ENCODE measurements around the gene VWC2L.

Gene VWC2L

GRCh38 chr2:214469728-214470127 lies 58.9 kb downstream of the VWC2L start:
- no peaks in the 10 kb centered on the region for H3K9me3 ChIP-seq (ENCODE audit: control insufficient read depth, low read length)
- no peaks in the 10 kb centered on the region for H3K36me3 ChIP-seq (ENCODE audit: control insufficient read depth, insufficient read depth, low read length)
- WGBS, 2 experiments (ENCODE audit: insufficient coverage in 2 of 2) = no CpG with 5 or more reads among the region's 3 CpGs
- H3K4me1 ChIP-seq (ENCODE audit: control insufficient read depth, insufficient read depth, low read length, poor library complexity, severe bottlenecking) = peaks cover 4% of the 10 kb centered on the region
- no peak overlapping the region for H3K27ac ChIP-seq (ENCODE audit: low read depth, low read length, severe bottlenecking)
- no peak overlapping the region for H3K4me3 ChIP-seq (ENCODE audit: extremely low read depth, insufficient read depth, low read length, poor library complexity, severe bottlenecking)

GRCh38 chr2:214471382-214471781 lies 60.5 kb downstream of the VWC2L start:
- Histone ChIP-seq H3K9me3 (ENCODE audit: control insufficient read depth, low read length) (no peaks in the 10 kb centered on the region), H3K36me3 (ENCODE audit: control insufficient read depth, insufficient read depth, low read length) (no peaks in the 10 kb centered on the region), H3K4me1 (ENCODE audit: control insufficient read depth, insufficient read depth, low read length, poor library complexity, severe bottlenecking) (no peaks in the 10 kb centered on the region), H3K4me3 (ENCODE audit: extremely low read depth, insufficient read depth, low read length, poor library complexity, severe bottlenecking) (no peak overlapping the region), H3K27ac (ENCODE audit: low read depth, low read length, severe bottlenecking) (no peak overlapping the region)
- no CpG with 5 or more reads among the region's 1 CpG for WGBS, 2 experiments (ENCODE audit: insufficient coverage in 2 of 2)

GRCh38 chr2:214471990-214472389 lies 61.1 kb downstream of the VWC2L start:
- Histone ChIP-seq H3K4me3 (ENCODE audit: extremely low read depth, insufficient read depth, low read length, poor library complexity, severe bottlenecking) (no peak overlapping the region), H3K36me3 (ENCODE audit: control insufficient read depth, insufficient read depth, low read length) (no peaks in the 10 kb centered on the region), H3K9me3 (ENCODE audit: control insufficient read depth, low read length) (no peaks in the 10 kb centered on the region), H3K27ac (ENCODE audit: low read depth, low read length, severe bottlenecking) (no peak overlapping the region), H3K4me1 (ENCODE audit: control insufficient read depth, insufficient read depth, low read length, poor library complexity, severe bottlenecking) (no peaks in the 10 kb centered on the region)
- WGBS, 2 experiments (ENCODE audit: insufficient coverage in 2 of 2) = no CpG with 5 or more reads among the region's 1 CpG

GRCh38 chr2:214477305-214477704 lies 66.5 kb downstream of the VWC2L start:
- H3K4me3 ChIP-seq (ENCODE audit: extremely low read depth, insufficient read depth, low read length, poor library complexity, severe bottlenecking) = no peak overlapping the region
- H3K36me3 ChIP-seq (ENCODE audit: control insufficient read depth, insufficient read depth, low read length) = no peaks in the 10 kb centered on the region
- no peak overlapping the region for H3K27ac ChIP-seq (ENCODE audit: low read depth, low read length, severe bottlenecking)
- no peaks in the 10 kb centered on the region for H3K4me1 ChIP-seq (ENCODE audit: control insufficient read depth, insufficient read depth, low read length, poor library complexity, severe bottlenecking)
- no peaks in the 10 kb centered on the region for H3K9me3 ChIP-seq (ENCODE audit: control insufficient read depth, low read length)
- WGBS, 2 experiments (ENCODE audit: insufficient coverage in 2 of 2) = 80 to 81% methylated on average over 1 to 2 of the region's 2 CpGs

- Histone ChIP-seq H3K9me3 (ENCODE audit: control insufficient read depth, low read length) (no peaks in the 10 kb centered on the region), H3K36me3 (ENCODE audit: control insufficient read depth, insufficient read depth, low read length) (no peaks in the 10 kb centered on the region), H3K27ac (ENCODE audit: low read depth, low read length, severe bottlenecking) (peak overlapping the region; percentile 12), H3K4me3 (ENCODE audit: extremely low read depth, insufficient read depth, low read length, poor library complexity, severe bottlenecking) (no peak overlapping the region), H3K4me1 (ENCODE audit: control insufficient read depth, insufficient read depth, low read length, poor library complexity, severe bottlenecking) (no peaks in the 10 kb centered on the region)
- WGBS, 2 experiments (ENCODE audit: insufficient coverage in 2 of 2) = 0% methylated on average over 1 of the region's 1 CpG; no CpG with 5 or more reads in 1 of the 2 experiments
Observed at GRCh38 chr2:214481204-214481603, 70.3 kb downstream of the VWC2L start.

- Histone ChIP-seq H3K27ac (ENCODE audit: low read depth, low read length, severe bottlenecking) (no peak overlapping the region), H3K4me1 (ENCODE audit: control insufficient read depth, insufficient read depth, low read length, poor library complexity, severe bottlenecking) (no peaks in the 10 kb centered on the region), H3K4me3 (ENCODE audit: extremely low read depth, insufficient read depth, low read length, poor library complexity, severe bottlenecking) (no peak overlapping the region), H3K36me3 (ENCODE audit: control insufficient read depth, insufficient read depth, low read length) (no peaks in the 10 kb centered on the region), H3K9me3 (ENCODE audit: control insufficient read depth, low read length) (no peaks in the 10 kb centered on the region)
- no CpG with 5 or more reads among the region's 2 CpGs for WGBS, 2 experiments (ENCODE audit: insufficient coverage in 2 of 2)
Observed at GRCh38 chr2:214482728-214483127, 71.9 kb downstream of the VWC2L start.

- 100% methylated on average over 2 of the region's 3 CpGs for WGBS, 2 experiments (ENCODE audit: insufficient coverage in 2 of 2)
- no peaks in the 10 kb centered on the region for H3K9me3 ChIP-seq (ENCODE audit: control insufficient read depth, low read length)
Observed at GRCh38 chr2:214484239-214484638, 73.4 kb downstream of the VWC2L start.

GRCh38 chr2:214484701-214485100 lies 73.8 kb downstream of the VWC2L start:
- Histone ChIP-seq H3K4me1 (ENCODE audit: control insufficient read depth, insufficient read depth, low read length, poor library complexity, severe bottlenecking) (no peaks in the 10 kb centered on the region), H3K27ac (ENCODE audit: low read depth, low read length, severe bottlenecking) (no peak overlapping the region), H3K9me3 (ENCODE audit: control insufficient read depth, low read length) (no peaks in the 10 kb centered on the region), H3K36me3 (ENCODE audit: control insufficient read depth, insufficient read depth, low read length) (no peaks in the 10 kb centered on the region), H3K4me3 (ENCODE audit: extremely low read depth, insufficient read depth, low read length, poor library complexity, severe bottlenecking) (no peak overlapping the region)
- no CpG with 5 or more reads among the region's 2 CpGs for WGBS, 2 experiments (ENCODE audit: insufficient coverage in 2 of 2)

More at GRCh38 chr2:214484239-214484638, 73.4 kb downstream of the VWC2L start:
- Histone ChIP-seq H3K36me3 (ENCODE audit: control insufficient read depth, insufficient read depth, low read length) (no peaks in the 10 kb centered on the region), H3K27ac (ENCODE audit: low read depth, low read length, severe bottlenecking) (no peak overlapping the region), H3K4me1 (ENCODE audit: control insufficient read depth, insufficient read depth, low read length, poor library complexity, severe bottlenecking) (no peaks in the 10 kb centered on the region), H3K4me3 (ENCODE audit: extremely low read depth, insufficient read depth, low read length, poor library complexity, severe bottlenecking) (no peak overlapping the region)

GRCh38 chr2:214489181-214489580 lies 78.3 kb downstream of the VWC2L start:
- Histone ChIP-seq H3K27ac (ENCODE audit: low read depth, low read length, severe bottlenecking) (no peak overlapping the region), H3K4me3 (ENCODE audit: extremely low read depth, insufficient read depth, low read length, poor library complexity, severe bottlenecking) (no peak overlapping the region), H3K36me3 (ENCODE audit: control insufficient read depth, insufficient read depth, low read length) (no peaks in the 10 kb centered on the region), H3K4me1 (ENCODE audit: control insufficient read depth, insufficient read depth, low read length, poor library complexity, severe bottlenecking) (no peaks in the 10 kb centered on the region), H3K9me3 (ENCODE audit: control insufficient read depth, low read length) (no peaks in the 10 kb centered on the region)
- 38 to 55% methylated on average over 1 of the region's 2 CpGs for WGBS, 2 experiments (ENCODE audit: insufficient coverage in 2 of 2)

GRCh38 chr2:214489702-214490101 lies 78.8 kb downstream of the VWC2L start:
- Histone ChIP-seq H3K4me3 (ENCODE audit: extremely low read depth, insufficient read depth, low read length, poor library complexity, severe bottlenecking) (no peak overlapping the region), H3K4me1 (ENCODE audit: control insufficient read depth, insufficient read depth, low read length, poor library complexity, severe bottlenecking) (no peaks in the 10 kb centered on the region), H3K36me3 (ENCODE audit: control insufficient read depth, insufficient read depth, low read length) (no peaks in the 10 kb centered on the region), H3K27ac (ENCODE audit: low read depth, low read length, severe bottlenecking) (no peak overlapping the region), H3K9me3 (ENCODE audit: control insufficient read depth, low read length) (no peaks in the 10 kb centered on the region)
- WGBS, 2 experiments (ENCODE audit: insufficient coverage in 2 of 2) = no CpG with 5 or more reads among the region's 2 CpGs

- WGBS, 2 experiments (ENCODE audit: insufficient coverage in 2 of 2) = 100% methylated on average over 1 of the region's 3 CpGs
- no peaks in the 10 kb centered on the region for H3K4me1 ChIP-seq (ENCODE audit: control insufficient read depth, insufficient read depth, low read length, poor library complexity, severe bottlenecking)
- H3K36me3 ChIP-seq (ENCODE audit: control insufficient read depth, insufficient read depth, low read length) = no peaks in the 10 kb centered on the region
- no peak overlapping the region for H3K27ac ChIP-seq (ENCODE audit: low read depth, low read length, severe bottlenecking)
- no peaks in the 10 kb centered on the region for H3K9me3 ChIP-seq (ENCODE audit: control insufficient read depth, low read length)
- H3K4me3 ChIP-seq (ENCODE audit: extremely low read depth, insufficient read depth, low read length, poor library complexity, severe bottlenecking) = no peak overlapping the region
Observed at GRCh38 chr2:214492152-214492551, 81.3 kb downstream of the VWC2L start.

Data from mesodermal cell (in vitro differentiated cells).